ENCODE data around the gene YPEL3.

YPEL3 gene

DNA sequence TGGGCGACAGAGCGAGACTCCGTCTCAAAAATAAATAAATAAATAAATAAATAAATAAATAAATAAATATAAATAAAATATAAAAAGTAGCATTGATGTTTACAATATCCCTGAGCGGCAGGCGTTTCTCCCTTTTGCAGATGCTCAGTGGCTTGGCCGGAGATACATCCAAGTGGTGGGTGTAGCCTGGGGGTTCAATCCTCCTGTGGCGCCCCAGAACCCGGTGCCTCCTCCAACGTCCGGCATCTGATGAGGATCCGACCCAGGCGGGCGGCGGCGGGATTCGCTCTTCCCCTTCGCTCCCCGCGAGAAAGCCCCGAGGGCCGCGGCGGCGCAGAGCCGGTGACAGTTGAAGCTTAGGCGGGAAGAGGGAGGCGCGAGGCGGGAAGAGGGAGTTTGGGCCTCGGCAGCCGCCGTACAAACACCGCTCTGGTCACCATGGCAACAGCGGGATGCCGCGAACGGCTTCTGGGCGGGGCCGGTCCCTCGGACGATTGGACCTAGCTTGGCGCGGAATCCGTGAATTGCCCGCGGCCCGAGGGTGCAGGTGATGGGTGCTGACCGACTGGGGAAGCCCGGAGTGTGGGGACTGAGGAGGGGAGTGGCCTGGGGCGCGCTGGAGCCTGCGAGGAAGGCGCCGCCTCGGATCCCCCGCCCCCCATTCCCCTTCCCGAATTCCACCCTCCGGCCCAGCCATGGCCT lies 43.2 kb downstream of the YPEL3 start (continued):
- TF ChIP-seq REPIN1 (tag by site-specific recombination; IDR thresholded peaks at IDR 0.05; ENCODE audit: low read depth) (0 out of 2 replicates have a peak, but pooled peaks have one; percentile 64), ZNF121 (tag by site-specific recombination; IDR thresholded peaks at IDR 0.05) (peak; percentile 92), ZBTB20 (tag by site-specific recombination; IDR thresholded peaks at IDR 0.05) (no peak), ZNF777 (tag by site-specific recombination; IDR thresholded peaks at IDR 0.05; ENCODE audit: borderline replicate concordance) (peak; percentile 54; the same call in 1 of the 2 replicates), TCF7L2 (IDR thresholded peaks at IDR 0.05; ENCODE audit: borderline replicate concordance, low read depth, low read length) (no peak), BCL11B (tag by site-specific recombination; IDR thresholded peaks at IDR 0.05; ENCODE audit: low read depth) (peak; percentile 11; the same call in 1 of the 2 replicates), ZNF214 (tag by site-specific recombination; IDR thresholded peaks at IDR 0.05; ENCODE audit: borderline replicate concordance) (peak; percentile 41; the same call in 1 of the 2 replicates), SP3 (tag by site-specific recombination; IDR thresholded peaks at IDR 0.05) (peak; percentile 90), ZNF501 (tag by site-specific recombination; IDR thresholded peaks at IDR 0.05) (peak; percentile 95), ZNF529 (tag by site-specific recombination; IDR thresholded peaks at IDR 0.05; ENCODE audit: insufficient replicate concordance) (no peak), ZNF514 (tag by site-specific recombination; IDR thresholded peaks at IDR 0.05) (peak; percentile 96), IKZF3 (tag by site-specific recombination; IDR thresholded peaks at IDR 0.05) (peak; percentile 96), ZXDB (tag by site-specific recombination; IDR thresholded peaks at IDR 0.05) (peak; percentile 98), ZNF140 (tag by site-specific recombination; IDR thresholded peaks at IDR 0.05) (peak; percentile 97; the same call in 1 of the 2 replicates), ZFP3 (tag by site-specific recombination; IDR thresholded peaks at IDR 0.05; ENCODE audit: low read depth) (peak; percentile 73), ZNF138 (tag by site-specific recombination; IDR thresholded peaks at IDR 0.05; ENCODE audit: borderline replicate concordance) (peak; percentile 81; the same call in 1 of the 2 replicates), FEZF1 (tag by site-specific recombination; IDR thresholded peaks at IDR 0.05) (no peak; the same call in 1 of the 2 replicates)
- TF ChIP-seq, protein P1, sequence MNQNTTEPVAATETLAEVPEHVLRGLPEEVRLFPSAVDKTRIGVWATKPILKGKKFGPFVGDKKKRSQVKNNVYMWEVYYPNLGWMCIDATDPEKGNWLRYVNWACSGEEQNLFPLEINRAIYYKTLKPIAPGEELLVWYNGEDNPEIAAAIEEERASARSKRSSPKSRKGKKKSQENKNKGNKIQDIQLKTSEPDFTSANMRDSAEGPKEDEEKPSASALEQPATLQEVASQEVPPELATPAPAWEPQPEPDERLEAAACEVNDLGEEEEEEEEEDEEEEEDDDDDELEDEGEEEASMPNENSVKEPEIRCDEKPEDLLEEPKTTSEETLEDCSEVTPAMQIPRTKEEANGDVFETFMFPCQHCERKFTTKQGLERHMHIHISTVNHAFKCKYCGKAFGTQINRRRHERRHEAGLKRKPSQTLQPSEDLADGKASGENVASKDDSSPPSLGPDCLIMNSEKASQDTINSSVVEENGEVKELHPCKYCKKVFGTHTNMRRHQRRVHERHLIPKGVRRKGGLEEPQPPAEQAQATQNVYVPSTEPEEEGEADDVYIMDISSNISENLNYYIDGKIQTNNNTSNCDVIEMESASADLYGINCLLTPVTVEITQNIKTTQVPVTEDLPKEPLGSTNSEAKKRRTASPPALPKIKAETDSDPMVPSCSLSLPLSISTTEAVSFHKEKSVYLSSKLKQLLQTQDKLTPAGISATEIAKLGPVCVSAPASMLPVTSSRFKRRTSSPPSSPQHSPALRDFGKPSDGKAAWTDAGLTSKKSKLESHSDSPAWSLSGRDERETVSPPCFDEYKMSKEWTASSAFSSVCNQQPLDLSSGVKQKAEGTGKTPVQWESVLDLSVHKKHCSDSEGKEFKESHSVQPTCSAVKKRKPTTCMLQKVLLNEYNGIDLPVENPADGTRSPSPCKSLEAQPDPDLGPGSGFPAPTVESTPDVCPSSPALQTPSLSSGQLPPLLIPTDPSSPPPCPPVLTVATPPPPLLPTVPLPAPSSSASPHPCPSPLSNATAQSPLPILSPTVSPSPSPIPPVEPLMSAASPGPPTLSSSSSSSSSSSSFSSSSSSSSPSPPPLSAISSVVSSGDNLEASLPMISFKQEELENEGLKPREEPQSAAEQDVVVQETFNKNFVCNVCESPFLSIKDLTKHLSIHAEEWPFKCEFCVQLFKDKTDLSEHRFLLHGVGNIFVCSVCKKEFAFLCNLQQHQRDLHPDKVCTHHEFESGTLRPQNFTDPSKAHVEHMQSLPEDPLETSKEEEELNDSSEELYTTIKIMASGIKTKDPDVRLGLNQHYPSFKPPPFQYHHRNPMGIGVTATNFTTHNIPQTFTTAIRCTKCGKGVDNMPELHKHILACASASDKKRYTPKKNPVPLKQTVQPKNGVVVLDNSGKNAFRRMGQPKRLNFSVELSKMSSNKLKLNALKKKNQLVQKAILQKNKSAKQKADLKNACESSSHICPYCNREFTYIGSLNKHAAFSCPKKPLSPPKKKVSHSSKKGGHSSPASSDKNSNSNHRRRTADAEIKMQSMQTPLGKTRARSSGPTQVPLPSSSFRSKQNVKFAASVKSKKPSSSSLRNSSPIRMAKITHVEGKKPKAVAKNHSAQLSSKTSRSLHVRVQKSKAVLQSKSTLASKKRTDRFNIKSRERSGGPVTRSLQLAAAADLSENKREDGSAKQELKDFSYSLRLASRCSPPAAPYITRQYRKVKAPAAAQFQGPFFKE (tag by site-specific recombination; IDR thresholded peaks at IDR 0.05; ENCODE audit: borderline replicate concordance), result no peak
- TF ChIP-seq, protein P2, sequence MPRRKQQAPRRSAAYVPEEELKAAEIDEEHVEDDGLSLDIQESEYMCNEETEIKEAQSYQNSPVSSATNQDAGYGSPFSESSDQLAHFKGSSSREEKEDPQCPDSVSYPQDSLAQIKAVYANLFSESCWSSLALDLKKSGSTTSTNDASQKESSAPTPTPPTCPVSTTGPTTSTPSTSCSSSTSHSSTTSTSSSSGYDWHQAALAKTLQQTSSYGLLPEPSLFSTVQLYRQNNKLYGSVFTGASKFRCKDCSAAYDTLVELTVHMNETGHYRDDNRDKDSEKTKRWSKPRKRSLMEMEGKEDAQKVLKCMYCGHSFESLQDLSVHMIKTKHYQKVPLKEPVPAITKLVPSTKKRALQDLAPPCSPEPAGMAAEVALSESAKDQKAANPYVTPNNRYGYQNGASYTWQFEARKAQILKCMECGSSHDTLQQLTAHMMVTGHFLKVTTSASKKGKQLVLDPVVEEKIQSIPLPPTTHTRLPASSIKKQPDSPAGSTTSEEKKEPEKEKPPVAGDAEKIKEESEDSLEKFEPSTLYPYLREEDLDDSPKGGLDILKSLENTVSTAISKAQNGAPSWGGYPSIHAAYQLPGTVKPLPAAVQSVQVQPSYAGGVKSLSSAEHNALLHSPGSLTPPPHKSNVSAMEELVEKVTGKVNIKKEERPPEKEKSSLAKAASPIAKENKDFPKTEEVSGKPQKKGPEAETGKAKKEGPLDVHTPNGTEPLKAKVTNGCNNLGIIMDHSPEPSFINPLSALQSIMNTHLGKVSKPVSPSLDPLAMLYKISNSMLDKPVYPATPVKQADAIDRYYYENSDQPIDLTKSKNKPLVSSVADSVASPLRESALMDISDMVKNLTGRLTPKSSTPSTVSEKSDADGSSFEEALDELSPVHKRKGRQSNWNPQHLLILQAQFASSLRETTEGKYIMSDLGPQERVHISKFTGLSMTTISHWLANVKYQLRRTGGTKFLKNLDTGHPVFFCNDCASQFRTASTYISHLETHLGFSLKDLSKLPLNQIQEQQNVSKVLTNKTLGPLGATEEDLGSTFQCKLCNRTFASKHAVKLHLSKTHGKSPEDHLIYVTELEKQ (tag by site-specific recombination; IDR thresholded peaks at IDR 0.05; ENCODE audit: borderline replicate concordance), result peak; percentile 87
- TF ChIP-seq, protein P3, sequence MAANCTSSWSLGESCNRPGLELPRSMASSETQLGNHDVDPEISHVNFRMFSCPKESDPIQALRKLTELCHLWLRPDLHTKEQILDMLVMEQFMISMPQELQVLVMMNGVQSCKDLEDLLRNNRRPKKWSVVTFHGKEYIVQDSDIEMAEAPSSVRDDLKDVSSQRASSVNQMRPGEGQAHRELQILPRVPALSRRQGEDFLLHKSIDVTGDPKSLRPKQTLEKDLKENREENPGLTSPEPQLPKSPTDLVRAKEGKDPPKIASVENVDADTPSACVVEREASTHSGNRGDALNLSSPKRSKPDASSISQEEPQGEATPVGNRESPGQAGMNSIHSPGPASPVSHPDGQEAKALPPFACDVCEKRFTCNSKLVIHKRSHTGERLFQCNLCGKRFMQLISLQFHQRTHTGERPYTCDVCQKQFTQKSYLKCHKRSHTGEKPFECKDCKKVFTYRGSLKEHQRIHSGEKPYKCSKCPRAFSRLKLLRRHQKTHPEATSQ (tag by site-specific recombination; IDR thresholded peaks at IDR 0.05), result peak; percentile 66
- TF ChIP-seq, protein P4, sequence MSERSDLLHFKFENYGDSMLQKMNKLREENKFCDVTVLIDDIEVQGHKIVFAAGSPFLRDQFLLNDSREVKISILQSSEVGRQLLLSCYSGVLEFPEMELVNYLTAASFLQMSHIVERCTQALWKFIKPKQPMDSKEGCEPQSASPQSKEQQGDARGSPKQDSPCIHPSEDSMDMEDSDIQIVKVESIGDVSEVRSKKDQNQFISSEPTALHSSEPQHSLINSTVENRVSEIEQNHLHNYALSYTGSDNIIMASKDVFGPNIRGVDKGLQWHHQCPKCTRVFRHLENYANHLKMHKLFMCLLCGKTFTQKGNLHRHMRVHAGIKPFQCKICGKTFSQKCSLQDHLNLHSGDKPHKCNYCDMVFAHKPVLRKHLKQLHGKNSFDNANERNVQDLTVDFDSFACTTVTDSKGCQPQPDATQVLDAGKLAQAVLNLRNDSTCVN (tag by site-specific recombination; optimal IDR thresholded peaks at IDR 0.05), result peak; percentile 82
- TF ChIP-seq, protein P5, sequence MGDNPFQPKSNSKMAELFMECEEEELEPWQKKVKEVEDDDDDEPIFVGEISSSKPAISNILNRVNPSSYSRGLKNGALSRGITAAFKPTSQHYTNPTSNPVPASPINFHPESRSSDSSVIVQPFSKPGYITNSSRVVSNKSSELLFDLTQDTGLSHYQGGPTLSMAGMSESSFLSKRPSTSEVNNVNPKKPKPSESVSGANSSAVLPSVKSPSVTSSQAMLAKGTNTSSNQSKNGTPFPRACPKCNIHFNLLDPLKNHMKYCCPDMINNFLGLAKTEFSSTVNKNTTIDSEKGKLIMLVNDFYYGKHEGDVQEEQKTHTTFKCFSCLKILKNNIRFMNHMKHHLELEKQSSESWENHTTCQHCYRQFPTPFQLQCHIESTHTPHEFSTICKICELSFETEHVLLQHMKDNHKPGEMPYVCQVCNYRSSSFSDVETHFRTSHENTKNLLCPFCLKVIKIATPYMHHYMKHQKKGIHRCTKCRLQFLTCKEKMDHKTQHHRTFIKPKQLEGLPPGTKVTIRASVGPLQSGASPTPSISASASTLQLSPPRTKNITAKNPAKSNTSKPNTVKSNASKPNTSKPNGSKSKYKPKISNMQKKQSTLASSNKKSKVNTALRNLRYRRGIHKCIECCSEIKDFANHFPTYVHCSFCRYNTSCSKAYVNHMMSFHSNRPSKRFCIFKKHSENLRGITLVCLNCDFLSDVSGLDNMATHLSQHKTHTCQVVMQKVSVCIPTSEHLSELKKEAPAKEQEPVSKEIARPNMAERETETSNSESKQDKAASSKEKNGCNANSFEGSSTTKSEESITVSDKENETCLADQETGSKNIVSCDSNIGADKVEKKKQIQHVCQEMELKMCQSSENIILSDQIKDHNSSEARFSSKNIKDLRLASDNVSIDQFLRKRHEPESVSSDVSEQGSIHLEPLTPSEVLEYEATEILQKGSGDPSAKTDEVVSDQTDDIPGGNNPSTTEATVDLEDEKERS (tag by site-specific recombination; IDR thresholded peaks at IDR 0.05), result no peak

All from HEK293 (cell line).